Neural crest cell (in vitro differentiated cells): ENCODE measurements around the gene GFER. TPM values are rescaled to one million over a fixed set of nuclear protein-coding genes. Genes with fewer than 3 reads are reported as not detected.
A peak's percentile ranks its signal among the peaks of the same experiment; 100 is the strongest.

Source experiments
- DNase-seq: peaks from one replicate; pipeline ENCODE4 v3.0.0; 2021; ENCODE audit warnings: low read depth, mixed read lengths, low spot score
- H3K27ac Mint-ChIP-seq: one replicate; pipeline ENCODE4 v1.8.0; 2021; ENCODE audit warnings: mild to moderate bottlenecking, mixed read lengths; ENCODE audit not compliant: unreplicated experiment
- H3K27me3 Mint-ChIP-seq: 2 replicates; pipeline ENCODE4 v1.8.0; 2021; ENCODE audit warnings: low read depth, mild to moderate bottlenecking, mixed read lengths
- H3K36me3 Mint-ChIP-seq: 2 replicates; pipeline ENCODE4 v1.8.0; 2021; ENCODE audit warnings: low read depth, mild to moderate bottlenecking, mixed read lengths
- H3K4me1 Mint-ChIP-seq: 2 replicates; pipeline ENCODE4 v1.8.0; 2021; ENCODE audit warnings: mixed read lengths
- H3K4me3 Mint-ChIP-seq: one replicate; pipeline ENCODE4 v1.8.0; 2021; ENCODE audit warnings: mild to moderate bottlenecking, mixed read lengths
- H3K9me3 Mint-ChIP-seq: 2 replicates; pipeline ENCODE4 v1.8.0; 2021; ENCODE audit warnings: mixed read lengths
- CTCF ChIP-seq: fragments of 200-600 bp; sonication (generic); conservative IDR thresholded peaks from 2 replicates; pipeline ENCODE4 v1.5.0; 2021; ENCODE audit warnings: antibody characterized with exemption, mild to moderate bottlenecking
- total RNA-seq: library from RNA; stranded (reverse); gene quantifications from 2 replicates; pipeline ENCODE4 v1.2.1, GENCODE V29; 2021

GFER gene
- total RNA-seq, 1 donor from 2014 or later = 42.5 TPM

GRCh38 chr16:2022723-2023091 is 38.7 kb downstream of the GFER start:
- Mint-ChIP-seq H3K4me1 (peaks cover 26% of the 10 kb centered on the region), H3K4me3 (peak overlapping the region; percentile 69), H3K27ac (no peak overlapping the region), H3K36me3 (no peaks in the 10 kb centered on the region), H3K27me3 (peaks cover 68% of the 10 kb centered on the region), H3K9me3 (no peaks in the 10 kb centered on the region)
- no peak for DNase-seq
- TF ChIP-seq CTCF = no peak

- H3K4me3 Mint-ChIP-seq = peak overlapping the region; percentile 69
- peak; percentile 99 for DNase-seq
- H3K27ac Mint-ChIP-seq = no peak overlapping the region
- no peaks in the 10 kb centered on the region for H3K9me3 Mint-ChIP-seq
- TF ChIP-seq CTCF = peak; percentile 96
- peaks cover 68% of the 10 kb centered on the region for H3K27me3 Mint-ChIP-seq
- H3K4me1 Mint-ChIP-seq = peaks cover 26% of the 10 kb centered on the region
- H3K36me3 Mint-ChIP-seq = no peaks in the 10 kb centered on the region
Observed at GRCh38 chr16:2023092-2024031, 39.4 kb downstream of the GFER start.

GRCh38 chr16:2024032-2024420 is 40.0 kb downstream of the GFER start:
- no peak for DNase-seq
- Mint-ChIP-seq H3K9me3 (no peaks in the 10 kb centered on the region), H3K27ac (no peak overlapping the region), H3K4me3 (peak overlapping the region; percentile 73), H3K4me1 (peaks cover 26% of the 10 kb centered on the region), H3K27me3 (peaks cover 65% of the 10 kb centered on the region), H3K36me3 (no peaks in the 10 kb centered on the region)
- TF ChIP-seq CTCF = no peak

GRCh38 chr16:2025251-2025650 is 41.3 kb downstream of the GFER start:
- Mint-ChIP-seq H3K27me3 (peaks cover 60% of the 10 kb centered on the region), H3K4me1 (peaks cover 26% of the 10 kb centered on the region), H3K36me3 (no peaks in the 10 kb centered on the region), H3K9me3 (no peaks in the 10 kb centered on the region), H3K27ac (no peak overlapping the region), H3K4me3 (peak overlapping the region; percentile 76)
- no peak for DNase-seq
- no peak for TF ChIP-seq CTCF

GRCh38 chr16:2025878-2026460 is 42.0 kb downstream of the GFER start:
- H3K27ac Mint-ChIP-seq = no peak overlapping the region
- TF ChIP-seq CTCF = no peak
- H3K4me1 Mint-ChIP-seq = peaks cover 21% of the 10 kb centered on the region
- H3K27me3 Mint-ChIP-seq = peaks cover 53% of the 10 kb centered on the region
- no peaks in the 10 kb centered on the region for H3K36me3 Mint-ChIP-seq
- no peaks in the 10 kb centered on the region for H3K9me3 Mint-ChIP-seq
- H3K4me3 Mint-ChIP-seq = peak overlapping the region; percentile 76
- DNase-seq = no peak
